NAMALWA (cell line): ENCODE results near the gene ADD3.
A peak's percentile ranks its signal among the peaks of the same experiment; 100 is the strongest.

Source experiments
- DNase-seq: peaks from one replicate; pipeline ENCODE4 v3.0.0-alpha.2; 2015; ENCODE audit warnings: low spot score

ADD3 gene, protein sequence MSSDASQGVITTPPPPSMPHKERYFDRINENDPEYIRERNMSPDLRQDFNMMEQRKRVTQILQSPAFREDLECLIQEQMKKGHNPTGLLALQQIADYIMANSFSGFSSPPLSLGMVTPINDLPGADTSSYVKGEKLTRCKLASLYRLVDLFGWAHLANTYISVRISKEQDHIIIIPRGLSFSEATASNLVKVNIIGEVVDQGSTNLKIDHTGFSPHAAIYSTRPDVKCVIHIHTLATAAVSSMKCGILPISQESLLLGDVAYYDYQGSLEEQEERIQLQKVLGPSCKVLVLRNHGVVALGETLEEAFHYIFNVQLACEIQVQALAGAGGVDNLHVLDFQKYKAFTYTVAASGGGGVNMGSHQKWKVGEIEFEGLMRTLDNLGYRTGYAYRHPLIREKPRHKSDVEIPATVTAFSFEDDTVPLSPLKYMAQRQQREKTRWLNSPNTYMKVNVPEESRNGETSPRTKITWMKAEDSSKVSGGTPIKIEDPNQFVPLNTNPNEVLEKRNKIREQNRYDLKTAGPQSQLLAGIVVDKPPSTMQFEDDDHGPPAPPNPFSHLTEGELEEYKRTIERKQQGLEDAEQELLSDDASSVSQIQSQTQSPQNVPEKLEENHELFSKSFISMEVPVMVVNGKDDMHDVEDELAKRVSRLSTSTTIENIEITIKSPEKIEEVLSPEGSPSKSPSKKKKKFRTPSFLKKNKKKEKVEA

GRCh38 chr10:110007701-110008517 is at the start of gene ADD3:
Gene ADD3 (plus strand): TSS chr10:110007984. CDS start chr10:110100654, 92,670 bp downstream.
- DNase-seq = peak; percentile 97

DNA sequence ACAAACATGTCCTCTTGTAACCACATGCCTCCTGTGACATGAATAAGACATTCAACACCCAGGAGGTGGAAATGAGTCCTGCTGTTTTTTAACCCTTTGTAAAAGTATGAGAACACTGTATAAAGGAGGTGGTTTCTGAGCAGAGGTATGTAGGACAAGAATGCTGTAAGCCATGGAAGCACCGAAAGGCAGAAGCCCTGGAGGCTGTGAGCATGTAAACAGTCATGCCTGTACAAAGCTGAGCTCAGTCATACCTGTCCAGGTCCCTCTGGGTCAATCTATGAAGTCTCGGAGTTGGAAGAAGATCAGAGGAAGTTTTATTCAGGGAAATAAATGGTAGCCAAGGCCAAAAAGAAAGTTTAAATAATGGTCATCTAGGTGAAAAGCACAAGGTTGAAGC is 49.7 kb upstream of the ADD3 start:
- no peak for DNase-seq

- no peak for DNase-seq
These were observed 48.3 kb upstream of the ADD3 start for GRCh38 chr10:109959259-109960145.

GRCh38 chr10:109960682-109961081 is 47.1 kb upstream of the ADD3 start:
- no peak for DNase-seq

GRCh38 chr10:109961174-109962001 is 46.4 kb upstream of the ADD3 start:
- no peak for DNase-seq

DNA sequence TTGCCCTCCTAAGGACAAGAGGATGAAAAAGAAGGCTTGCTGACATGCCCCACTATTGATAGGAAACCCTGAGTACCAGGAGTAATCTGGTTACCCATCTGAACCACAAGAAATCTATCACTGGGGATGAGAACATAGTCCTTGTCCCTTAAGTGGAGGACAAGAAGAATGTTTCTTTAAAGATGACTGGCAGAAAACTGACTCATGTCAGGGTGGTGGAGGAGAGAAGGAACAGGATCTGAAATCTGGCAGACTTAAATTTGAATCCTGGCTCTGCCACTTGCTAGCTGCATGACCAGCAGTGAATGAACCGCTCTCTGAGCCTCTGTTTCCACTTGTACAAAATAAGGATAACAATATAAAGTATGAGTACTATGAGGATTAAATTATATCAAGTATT is 45.5 kb upstream of the ADD3 start:
- no peak for DNase-seq

DNA sequence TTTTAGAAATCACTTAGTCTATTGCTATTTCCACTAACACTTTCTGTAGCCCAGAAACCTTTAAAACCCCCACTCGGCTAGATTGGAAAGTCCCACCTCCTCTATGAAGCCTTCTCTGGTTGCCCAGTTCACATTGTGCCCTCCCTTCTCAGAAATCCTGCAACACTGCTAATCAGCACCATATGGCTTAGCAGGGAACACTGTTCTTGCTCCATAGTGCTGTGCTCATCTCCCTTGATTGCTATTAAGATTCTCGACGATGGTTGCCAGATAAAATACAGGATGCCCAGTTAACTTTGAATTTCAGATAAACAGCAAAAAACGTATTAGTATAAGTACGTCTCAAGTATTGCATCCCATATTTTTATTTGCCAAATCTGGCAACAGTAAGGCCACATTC is 44.3 kb upstream of the ADD3 start:
- no peak for DNase-seq

GRCh38 chr10:109964318-109964717 is 43.5 kb upstream of the ADD3 start:
- no peak for DNase-seq

DNA sequence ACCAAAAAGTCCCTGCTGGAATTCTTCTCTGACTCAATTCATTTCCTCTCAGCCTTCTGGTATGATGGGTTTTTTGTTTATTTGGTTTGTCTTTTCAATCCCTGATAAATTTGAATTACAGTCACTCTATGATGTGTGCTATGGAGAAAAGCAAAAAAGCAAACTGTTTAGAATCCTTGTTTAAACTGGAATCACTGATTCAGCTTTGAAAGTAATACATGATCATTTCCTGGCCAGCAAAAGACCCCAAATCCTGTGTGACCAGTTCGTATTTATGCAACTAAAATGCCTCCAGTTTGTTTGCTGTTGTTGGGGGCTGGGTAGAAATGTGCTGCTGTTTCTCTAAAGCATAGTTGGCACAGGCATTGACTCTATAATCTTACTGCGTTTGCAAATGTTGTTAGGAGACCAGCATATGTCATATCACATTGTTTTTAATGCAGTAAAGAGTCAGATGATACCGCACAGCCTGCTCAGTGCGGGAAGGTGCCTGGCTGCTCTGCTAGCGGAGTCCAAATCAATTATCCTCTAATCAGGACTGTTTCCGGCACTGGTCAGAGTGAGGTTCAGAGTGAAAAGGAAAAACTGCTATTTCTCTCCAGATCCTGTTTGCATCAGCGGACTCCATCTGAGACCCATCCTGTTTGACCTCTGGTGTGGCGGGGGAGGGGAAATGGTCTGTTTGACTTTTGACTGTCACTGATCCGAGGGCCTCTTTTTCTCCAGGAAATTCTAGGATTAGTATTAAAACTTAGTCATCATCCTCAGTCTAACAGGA is 40.6 kb upstream of the ADD3 start:
- no peak for DNase-seq

- no peak for DNase-seq
These were observed 40.1 kb upstream of the ADD3 start for GRCh38 chr10:109967739-109968088.

- DNase-seq = no peak
These were observed 38.6 kb upstream of the ADD3 start for GRCh38 chr10:109968953-109969759.

GRCh38 chr10:109969760-109970346 is 37.9 kb upstream of the ADD3 start:
- DNase-seq = no peak

DNA sequence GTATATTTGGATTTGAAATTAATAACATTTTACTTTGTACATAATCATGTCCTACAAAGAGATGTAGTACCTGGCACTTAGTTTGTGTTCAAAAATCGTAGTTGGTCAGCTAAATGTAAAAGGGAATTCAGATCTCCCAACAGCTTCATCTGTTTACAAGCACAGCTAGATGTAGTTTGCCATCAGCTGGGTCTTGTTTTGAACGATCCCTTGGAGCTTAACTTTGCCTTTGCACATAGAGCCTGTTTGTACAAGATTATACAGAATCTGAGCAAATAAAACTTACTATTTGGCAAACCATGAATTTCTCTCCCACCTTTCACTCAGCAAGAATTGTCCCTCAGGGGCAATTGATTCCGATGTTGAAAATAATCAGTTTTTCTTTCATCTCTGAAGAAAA is 36.1 kb upstream of the ADD3 start:
- DNase-seq = no peak

- no peak for DNase-seq
These were observed 35.3 kb upstream of the ADD3 start for GRCh38 chr10:109972372-109973001.

DNA sequence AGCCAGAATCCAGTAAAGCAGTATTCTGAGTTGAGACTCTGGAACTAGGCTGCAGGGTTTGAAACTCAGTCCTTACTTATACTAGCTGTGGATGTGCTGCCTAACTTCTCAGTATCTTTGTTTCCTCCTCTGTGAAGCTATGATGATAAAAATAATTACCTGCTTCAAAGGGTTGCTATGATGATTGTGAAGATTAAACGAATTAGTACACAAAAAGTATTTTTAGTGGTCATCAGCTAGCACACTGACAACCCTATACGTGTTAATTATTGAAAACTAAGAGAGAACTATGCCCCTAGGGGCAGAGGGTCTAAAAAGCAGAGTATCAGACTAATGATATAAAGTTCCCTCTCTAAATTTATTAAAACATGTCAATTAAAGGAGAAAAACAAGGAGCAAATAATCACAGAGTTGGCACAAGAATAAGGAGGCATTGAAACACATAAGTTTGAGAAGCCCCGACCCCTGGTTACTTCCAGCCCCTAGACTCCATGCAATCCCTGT is 34.4 kb upstream of the ADD3 start:
- DNase-seq = no peak

DNA sequence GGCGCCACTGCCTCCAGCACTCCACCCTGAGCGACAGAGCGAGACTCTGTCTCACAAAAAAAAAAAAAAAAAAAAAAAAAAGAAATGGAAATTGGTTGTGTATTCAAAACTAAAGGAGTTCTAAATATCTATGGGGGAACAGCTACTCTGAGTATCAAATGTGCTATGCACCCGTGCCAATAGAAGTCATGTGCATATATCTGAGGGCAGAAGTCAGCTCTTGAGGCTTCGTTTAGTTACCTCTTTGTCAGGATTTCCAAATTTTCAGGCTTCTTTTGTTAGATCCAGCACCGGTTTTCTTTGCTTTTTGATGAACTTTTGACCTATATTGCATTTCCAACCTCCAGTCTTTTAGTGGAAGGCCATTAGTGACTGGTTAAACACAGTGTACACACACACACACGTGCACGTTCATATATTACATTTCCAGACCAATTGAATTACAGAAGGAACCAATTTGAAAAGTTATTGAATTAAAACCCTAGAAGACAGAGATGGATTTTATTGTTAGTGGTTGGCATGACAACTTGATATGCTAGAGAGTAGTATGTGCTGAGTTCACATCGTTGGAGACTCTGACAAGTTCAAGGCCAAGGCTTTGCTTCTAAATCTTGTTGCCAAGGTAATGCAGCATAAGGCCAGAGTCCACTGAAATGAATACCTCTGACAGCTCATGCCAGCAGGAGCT is 33.1 kb upstream of the ADD3 start:
- DNase-seq = no peak
